ENCODE results near the gene GPHA2.
"Not testable (repeated sequence)": the region's sequence is repeated elsewhere in the genome, so short reads cannot be mapped to it uniquely, and the experiment has no call there.

Gene GPHA2

GRCh38 chr11:64935359-64936081 lies at the start of gene GPHA2:
Gene GPHA2 (minus strand): TSS chr11:64935893. CDS start chr11:64935460, 433 bp downstream.
- in situ Hi-C loops (cut with MboI; ENCODE audit: low pct_unique_long_range_greater_than_20kb, low sequenced_read_pairs, unreplicated experiment): no loop called here
- TF ChIP-seq CTCF (IDR thresholded peaks at IDR 0.05; ENCODE audit: extremely low read depth, insufficient read depth, missing control alignments): no peak
- DNase-seq (ENCODE audit: low spot score): no peak

GRCh38 chr11:64983339-64983738 lies 47.6 kb upstream of the GPHA2 start:
- DNase-seq (ENCODE audit: low spot score); in situ Hi-C loops (cut with MboI; ENCODE audit: low pct_unique_long_range_greater_than_20kb, low sequenced_read_pairs, unreplicated experiment): not testable (repeated sequence)

GRCh38 chr11:64976651-64977050 lies 41.0 kb upstream of the GPHA2 start:
- no peak for TF ChIP-seq CTCF (IDR thresholded peaks at IDR 0.05; ENCODE audit: extremely low read depth, insufficient read depth, missing control alignments)
- in situ Hi-C loops (cut with MboI; ENCODE audit: low pct_unique_long_range_greater_than_20kb, low sequenced_read_pairs, unreplicated experiment): no loop called here
- DNase-seq (ENCODE audit: low spot score): no peak

- in situ Hi-C loops (cut with MboI; ENCODE audit: low pct_unique_long_range_greater_than_20kb, low sequenced_read_pairs, unreplicated experiment): no loop called here
- TF ChIP-seq CTCF (IDR thresholded peaks at IDR 0.05; ENCODE audit: extremely low read depth, insufficient read depth, missing control alignments): no peak
- DNase-seq (ENCODE audit: low spot score): no peak
These were observed 38.4 kb upstream of the GPHA2 start for GRCh38 chr11:64974124-64974523.

GRCh38 chr11:64971421-64972233 lies 35.9 kb upstream of the GPHA2 start, which contains the start of gene MAJIN:
Gene MAJIN (minus strand): TSS chr11:64972108. CDS start chr11:64959405, 12,703 bp downstream.
- in situ Hi-C loops (cut with MboI; ENCODE audit: low pct_unique_long_range_greater_than_20kb, low sequenced_read_pairs, unreplicated experiment): no loop called here
- DNase-seq (ENCODE audit: low spot score): peak; percentile 75
- no peak for TF ChIP-seq CTCF (IDR thresholded peaks at IDR 0.05; ENCODE audit: extremely low read depth, insufficient read depth, missing control alignments)

GRCh38 chr11:64970731-64971151 lies 35.0 kb upstream of the GPHA2 start:
- in situ Hi-C loops (cut with MboI; ENCODE audit: low pct_unique_long_range_greater_than_20kb, low sequenced_read_pairs, unreplicated experiment): no loop called here
- DNase-seq (ENCODE audit: low spot score): no peak
- no peak for TF ChIP-seq CTCF (IDR thresholded peaks at IDR 0.05; ENCODE audit: extremely low read depth, insufficient read depth, missing control alignments)

- no peak for DNase-seq (ENCODE audit: low spot score)
- no peak for TF ChIP-seq CTCF (IDR thresholded peaks at IDR 0.05; ENCODE audit: extremely low read depth, insufficient read depth, missing control alignments)
- in situ Hi-C loops (cut with MboI; ENCODE audit: low pct_unique_long_range_greater_than_20kb, low sequenced_read_pairs, unreplicated experiment): no loop called here
These were observed 33.5 kb upstream of the GPHA2 start for GRCh38 chr11:64969209-64969608.
